Thyroid gland (tissue), 4 donors: ENCODE results near the gene DPP3.

Experiments
- CTCF ChIP-seq, 6 experiments: fragments of 200-600 bp in 3 of 6; fragments of 450-650 bp in 3 of 6; sonication (generic) in 3 of 6; IDR thresholded peaks; one replicate each; pipeline ENCODE4 v1.5.1; 2016 to 2019; ENCODE audit warnings: antibody characterized with exemption in 6 of 6, mild to moderate bottlenecking in 2 of 6, inconsistent platforms in 1 of 6, moderate library complexity in 1 of 6
- POLR2A ChIP-seq, 2 donors: fragments of 450-650 bp; IDR thresholded peaks; one replicate each; pipeline ENCODE4 v1.6.1; 2017; ENCODE audit warnings: antibody characterized with exemption in 2 of 2, mild to moderate bottlenecking in 2 of 2, moderate library complexity in 1 of 2

GRCh38 chr11:66465373-66466224 lies 14.6 kb upstream of the DPP3 start:
- TF ChIP-seq CTCF (IDR thresholded peaks at IDR 0.05) (no peak), POLR2A (IDR thresholded peaks at IDR 0.05) (no peak)
